HG02759 (cell line): ENCODE data around the gene SUPT3H.

Source experiments
- ATAC-seq: cut with Tn5 transposase; IDR thresholded peaks from one replicate; pipeline ENCODE4 v1.9.1; 2021; ENCODE audit warnings: mild to moderate bottlenecking, moderate library complexity; ENCODE audit not compliant: unreplicated experiment

SUPT3H gene

GRCh38 chr6:44965708-44966107 lies 412.0 kb downstream of the SUPT3H start:
- no peak for ATAC-seq

- no peak for ATAC-seq
Measured at GRCh38 chr6:44960898-44961297, 416.8 kb downstream of the SUPT3H start.

- no peak for ATAC-seq
Measured at GRCh38 chr6:44959651-44960050, 418.1 kb downstream of the SUPT3H start.

- no peak for ATAC-seq
Measured at GRCh38 chr6:44957156-44957555, 420.6 kb downstream of the SUPT3H start.

- ATAC-seq, result no peak
Measured at GRCh38 chr6:44956396-44956795, 421.3 kb downstream of the SUPT3H start.

GRCh38 chr6:44955145-44955544 lies 422.6 kb downstream of the SUPT3H start:
- no peak for ATAC-seq

GRCh38 chr6:44954281-44954680 lies 423.5 kb downstream of the SUPT3H start:
- no peak for ATAC-seq

GRCh38 chr6:44951253-44951747 lies 426.4 kb downstream of the SUPT3H start:
- ATAC-seq, result no peak

GRCh38 chr6:44949596-44950201 lies 428.0 kb downstream of the SUPT3H start:
- no peak for ATAC-seq

GRCh38 chr6:44943541-44943940 lies 434.2 kb downstream of the SUPT3H start:
- ATAC-seq, result no peak

GRCh38 chr6:44942798-44943197 lies 434.9 kb downstream of the SUPT3H start:
- no peak for ATAC-seq

- no peak for ATAC-seq
Measured at GRCh38 chr6:44942201-44942600, 435.5 kb downstream of the SUPT3H start.

- ATAC-seq, result no peak
Measured at GRCh38 chr6:44940367-44940766, 437.4 kb downstream of the SUPT3H start.

- no peak for ATAC-seq
Measured at GRCh38 chr6:44935693-44936300, 441.9 kb downstream of the SUPT3H start.

- no peak for ATAC-seq
Measured at GRCh38 chr6:44933108-44933507, 444.6 kb downstream of the SUPT3H start.

GRCh38 chr6:44932651-44933091 lies 445.1 kb downstream of the SUPT3H start:
- no peak for ATAC-seq

- no peak for ATAC-seq
Measured at GRCh38 chr6:44931385-44931784, 446.3 kb downstream of the SUPT3H start.

GRCh38 chr6:44926556-44926955 lies 451.2 kb downstream of the SUPT3H start:
- no peak for ATAC-seq

- ATAC-seq, result no peak
Measured at GRCh38 chr6:44925100-44925739, 452.5 kb downstream of the SUPT3H start.

GRCh38 chr6:44923444-44923843 lies 454.3 kb downstream of the SUPT3H start:
- ATAC-seq, result no peak

- no peak for ATAC-seq
Measured at GRCh38 chr6:44921798-44922197, 455.9 kb downstream of the SUPT3H start.

GRCh38 chr6:44920952-44921491 lies 456.7 kb downstream of the SUPT3H start:
- ATAC-seq, result no peak
